H9 (cell line): Measurements from ENCODE around the gene SQSTM1. TPM values are rescaled to one million over a fixed set of nuclear protein-coding genes. Genes with fewer than 3 reads are reported as not detected.

Experiments
- DNase-seq: peaks from one replicate; pipeline ENCODE4 v3.0.0-alpha.2; 2017
- H2AFZ ChIP-seq: one replicate; pipeline ENCODE4 v1.6.1; 2013; ENCODE audit warnings: mild to moderate bottlenecking, low read length, control low read depth, moderate library complexity
- H2AK5ac ChIP-seq: 2 replicates; pipeline ENCODE4 v1.6.1; 2013; ENCODE audit warnings: low read length, control low read depth, mixed read lengths; ENCODE audit not compliant: insufficient read length
- H2BK120ac ChIP-seq: one replicate; pipeline ENCODE4 v1.6.1; 2013; ENCODE audit warnings: low read depth, mild to moderate bottlenecking, low read length, control low read depth, inconsistent platforms; ENCODE audit not compliant: poor library complexity, severe bottlenecking
- H2BK12ac ChIP-seq: 2 replicates; pipeline ENCODE4 v1.6.1; 2013; ENCODE audit warnings: low read length, control low read depth, mixed read lengths, low read depth; ENCODE audit not compliant: insufficient read length
- H2BK15ac ChIP-seq: 2 replicates; pipeline ENCODE4 v1.6.1; 2013; ENCODE audit warnings: low read depth, low read length, control low read depth
- H2BK20ac ChIP-seq: one replicate; pipeline ENCODE4 v1.6.1; 2013; ENCODE audit warnings: low read depth, mild to moderate bottlenecking, low read length, control low read depth, inconsistent platforms; ENCODE audit not compliant: poor library complexity, severe bottlenecking
- H2BK5ac ChIP-seq: 2 replicates; pipeline ENCODE4 v1.6.1; 2013; ENCODE audit warnings: low read length, control low read depth, mixed read lengths; ENCODE audit not compliant: insufficient read length
- H3K14ac ChIP-seq: 2 replicates; pipeline ENCODE4 v1.6.1; 2013; ENCODE audit warnings: low read length, control low read depth; ENCODE audit not compliant: insufficient read depth
- H3K18ac ChIP-seq: 2 replicates; pipeline ENCODE4 v1.6.1; 2013; ENCODE audit warnings: low read depth, mild to moderate bottlenecking, mixed read lengths, low read length, control low read depth; ENCODE audit not compliant: insufficient read length
- H3K23ac ChIP-seq: 2 replicates; pipeline ENCODE4 v1.6.1; 2013; ENCODE audit warnings: low read length, control low read depth, mixed read lengths, low read depth; ENCODE audit not compliant: insufficient read length
- H3K23me2 ChIP-seq: 2 replicates; pipeline ENCODE4 v1.6.1; 2013; ENCODE audit warnings: low read depth, mild to moderate bottlenecking, mixed read lengths, low read length, control low read depth; ENCODE audit not compliant: insufficient read length, poor library complexity, severe bottlenecking
- H3K27ac ChIP-seq: 2 replicates; pipeline ENCODE4 v1.5.1; 2013; ENCODE audit warnings: low read length, control low read depth, mixed read lengths, low read depth; ENCODE audit not compliant: insufficient read length
- H3K27me3 ChIP-seq: 2 replicates; pipeline ENCODE4 v1.6.1; 2013; ENCODE audit warnings: low read length, control low read depth, inconsistent platforms; ENCODE audit not compliant: insufficient read depth
- H3K4ac ChIP-seq: 2 replicates; pipeline ENCODE4 v1.6.1; 2013; ENCODE audit warnings: low read depth, mild to moderate bottlenecking, control low read depth, inconsistent platforms, low read length, moderate library complexity
- H3K4me1 ChIP-seq: 2 replicates; pipeline ENCODE4 v1.6.1; 2013; ENCODE audit warnings: low read length, control low read depth, inconsistent platforms; ENCODE audit not compliant: insufficient read depth
- H3K4me2 ChIP-seq: 2 replicates; pipeline ENCODE4 v1.6.1; 2013; ENCODE audit warnings: low read length, control low read depth, mixed read lengths; ENCODE audit not compliant: insufficient read length, insufficient read depth
- H3K56ac ChIP-seq: 2 replicates; pipeline ENCODE4 v1.6.1; 2013; ENCODE audit warnings: low read depth, mild to moderate bottlenecking, mixed read lengths, low read length, control low read depth; ENCODE audit not compliant: insufficient read length
- H3K79me1 ChIP-seq: 2 replicates; pipeline ENCODE4 v1.6.1; 2013; ENCODE audit warnings: low read depth, mild to moderate bottlenecking, moderate library complexity, low read length, control low read depth, inconsistent platforms; ENCODE audit not compliant: insufficient read depth, poor library complexity, severe bottlenecking
- H3K79me2 ChIP-seq: 2 replicates; pipeline ENCODE4 v1.6.1; 2013; ENCODE audit warnings: low read length, control low read depth, inconsistent platforms; ENCODE audit not compliant: insufficient read depth
- H3K9ac ChIP-seq: 2 replicates; pipeline ENCODE4 v1.6.1; 2013; ENCODE audit warnings: low read length, control low read depth, mixed read lengths; ENCODE audit not compliant: insufficient read length; ENCODE audit errors: extremely low read depth
- H3K9me3 ChIP-seq: one replicate; pipeline ENCODE4 v1.6.1; 2013; ENCODE audit warnings: low read depth, low read length, inconsistent platforms; ENCODE audit not compliant: control insufficient read depth
- H3T11ph ChIP-seq: one replicate; pipeline ENCODE4 v1.6.1; 2013; ENCODE audit warnings: mild to moderate bottlenecking, low read length, control low read depth, inconsistent platforms
- H4K20me1 ChIP-seq: one replicate; pipeline ENCODE4 v1.6.1; 2013; ENCODE audit not compliant: control insufficient read depth, insufficient read length, insufficient read depth
- H4K5ac ChIP-seq: 2 replicates; pipeline ENCODE4 v1.6.1; 2013; ENCODE audit warnings: low read depth, mild to moderate bottlenecking, mixed read lengths, low read length, control low read depth; ENCODE audit not compliant: insufficient read length
- H4K8ac ChIP-seq: replicated peaks from 2 replicates; pipeline ENCODE4 v1.6.1; 2013; ENCODE audit warnings: low read length, control low read depth, mixed read lengths, low read depth; ENCODE audit not compliant: insufficient read length
- H4K91ac ChIP-seq: 2 replicates; pipeline ENCODE4 v1.6.1; 2013; ENCODE audit warnings: low read depth, mild to moderate bottlenecking, moderate library complexity, mixed read lengths, low read length, control low read depth; ENCODE audit not compliant: insufficient read length
- H3K27ac Mint-ChIP-seq, 3 experiments: 2 replicates in 2 of 3; 3 replicates in 1 of 3; pipeline ENCODE4 v1.8.0; 2020 to 2021; ENCODE audit warnings: mixed read lengths in 3 of 3, mild to moderate bottlenecking in 1 of 3, moderate library complexity in 1 of 3
- H3K27me3 Mint-ChIP-seq: 2 replicates; pipeline ENCODE4 v1.8.0; 2021; ENCODE audit warnings: low read depth, mild to moderate bottlenecking, moderate library complexity, mixed read lengths
- H3K36me3 Mint-ChIP-seq, 3 experiments: 2 replicates in 2 of 3; 3 replicates in 1 of 3; pipeline ENCODE4 v1.8.0; 2020 to 2021; ENCODE audit warnings: low read depth in 3 of 3, mixed read lengths in 3 of 3; ENCODE audit not compliant: insufficient read depth in 1 of 3
- H3K4me1 Mint-ChIP-seq, 2 experiments: 2 replicates each; pipeline ENCODE4 v1.8.0; 2020; ENCODE audit warnings: mixed read lengths in 2 of 2
- H3K4me3 Mint-ChIP-seq, 2 experiments: 2 replicates in 1 of 2; 3 replicates in 1 of 2; pipeline ENCODE4 v1.8.0; 2020 to 2021; ENCODE audit warnings: mild to moderate bottlenecking in 2 of 2, mixed read lengths in 2 of 2, moderate library complexity in 1 of 2
- H3K9me3 Mint-ChIP-seq, 2 experiments: 2 replicates in 1 of 2; 3 replicates in 1 of 2; pipeline ENCODE4 v1.8.0; 2020; ENCODE audit warnings: mild to moderate bottlenecking in 2 of 2, mixed read lengths in 2 of 2, moderate library complexity in 1 of 2
- WGBS: extraction: QIAGEN DNeasy Blood & Tissue Kit; methylation state at CpG from one replicate; pipeline ENCODE4 v1.1.7; 2013; ENCODE audit warnings: missing lambda C conversion rate, low lambda C conversion rate, mixed read lengths; ENCODE audit not compliant: insufficient read length; ENCODE audit errors: extremely low coverage; 5-methylcytosine and 5-hydroxymethylcytosine counted together
- total RNA-seq: library from RNA; stranded (reverse); gene quantifications from 2 replicates; pipeline ENCODE4 v1.2.1, GENCODE V29; 2021
- TF ChIP-seq, protein P1 (sequence below): fragments of 200-600 bp; sonication (generic); conservative IDR thresholded peaks from 3 replicates; pipeline ENCODE4 v1.8.0; 2021; ENCODE audit warnings: antibody characterized with exemption, mild to moderate bottlenecking

Gene SQSTM1
- total RNA-seq, 1 experiment from 2014 or later, result 144 TPM

GRCh38 chr5:179839328-179840256, 18.9 kb downstream of the SQSTM1 start:
- no peak overlapping the region for H2BK5ac ChIP-seq
- no peak overlapping the region for H3K18ac ChIP-seq
- no peak overlapping the region for H2AK5ac ChIP-seq
- H3K9me3 ChIP-seq, result no peaks in the 10 kb centered on the region
- H3K23ac ChIP-seq, result no peak overlapping the region
- H4K5ac ChIP-seq, result no peak overlapping the region
- H3K27ac ChIP-seq, result no peak overlapping the region
- no peak overlapping the region for H3K14ac ChIP-seq
- no peak overlapping the region for H3K4ac ChIP-seq
- H3K79me1 ChIP-seq, result no peaks in the 10 kb centered on the region
- H3K27ac Mint-ChIP-seq, result peak overlapping the region; percentile 70 to 94 (median 85); a peak in 5 of 7 replicates
- H3K9me3 Mint-ChIP-seq, result peaks cover 12 to 17% of the 10 kb centered on the region in 2 experiments; a peak in 4 of 5 replicates
- no peaks in the 10 kb centered on the region for H3K4me1 Mint-ChIP-seq
- H3K27me3 Mint-ChIP-seq, result no peaks in the 10 kb centered on the region; the same call in 1 of the 2 replicates
- no CpG with 5 or more reads among the region's 16 CpGs for WGBS
- no peak overlapping the region for H2BK20ac ChIP-seq
- no peak overlapping the region for H3T11ph ChIP-seq
- no peaks in the 10 kb centered on the region for H3K4me1 ChIP-seq
- H3K56ac ChIP-seq, result no peak overlapping the region
- TF ChIP-seq, protein P1, sequence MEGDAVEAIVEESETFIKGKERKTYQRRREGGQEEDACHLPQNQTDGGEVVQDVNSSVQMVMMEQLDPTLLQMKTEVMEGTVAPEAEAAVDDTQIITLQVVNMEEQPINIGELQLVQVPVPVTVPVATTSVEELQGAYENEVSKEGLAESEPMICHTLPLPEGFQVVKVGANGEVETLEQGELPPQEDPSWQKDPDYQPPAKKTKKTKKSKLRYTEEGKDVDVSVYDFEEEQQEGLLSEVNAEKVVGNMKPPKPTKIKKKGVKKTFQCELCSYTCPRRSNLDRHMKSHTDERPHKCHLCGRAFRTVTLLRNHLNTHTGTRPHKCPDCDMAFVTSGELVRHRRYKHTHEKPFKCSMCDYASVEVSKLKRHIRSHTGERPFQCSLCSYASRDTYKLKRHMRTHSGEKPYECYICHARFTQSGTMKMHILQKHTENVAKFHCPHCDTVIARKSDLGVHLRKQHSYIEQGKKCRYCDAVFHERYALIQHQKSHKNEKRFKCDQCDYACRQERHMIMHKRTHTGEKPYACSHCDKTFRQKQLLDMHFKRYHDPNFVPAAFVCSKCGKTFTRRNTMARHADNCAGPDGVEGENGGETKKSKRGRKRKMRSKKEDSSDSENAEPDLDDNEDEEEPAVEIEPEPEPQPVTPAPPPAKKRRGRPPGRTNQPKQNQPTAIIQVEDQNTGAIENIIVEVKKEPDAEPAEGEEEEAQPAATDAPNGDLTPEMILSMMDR, result no peak
- H2BK120ac ChIP-seq, result no peak overlapping the region
- no peaks in the 10 kb centered on the region for H3K23me2 ChIP-seq
- H3K4me3 Mint-ChIP-seq, result no peak overlapping the region
- H2AFZ ChIP-seq, result no peak overlapping the region
- H3K4me2 ChIP-seq, result no peak overlapping the region
- H3K36me3 Mint-ChIP-seq, result peaks cover 53 to 82% (median 82%) of the 10 kb centered on the region in 3 experiments
- H4K20me1 ChIP-seq, result no peaks in the 10 kb centered on the region
- no peak overlapping the region for H4K8ac ChIP-seq
- no peak overlapping the region for H2BK15ac ChIP-seq
- no peak overlapping the region for H2BK12ac ChIP-seq
- no peaks in the 10 kb centered on the region for H3K27me3 ChIP-seq
- no peak overlapping the region for H3K9ac ChIP-seq
- no peak overlapping the region for H4K91ac ChIP-seq
- no peaks in the 10 kb centered on the region for H3K79me2 ChIP-seq
- DNase-seq, result no peak
